ENCODE measurements around the gene MTFR1L.
A peak's percentile ranks its signal among the peaks of the same experiment; 100 is the strongest.
"Not testable (repeated sequence)": the region's sequence is repeated elsewhere in the genome, so short reads cannot be mapped to it uniquely, and the experiment has no call there.

The MTFR1L gene

GRCh38 chr1:25829046-25829445 lies 9.3 kb downstream of the MTFR1L start:
- ATAC-seq = no peak

- no peak for ATAC-seq
Measured at GRCh38 chr1:25831569-25832196, 11.9 kb downstream of the MTFR1L start.

- ATAC-seq = no peak
Measured at GRCh38 chr1:25832336-25833037, 12.7 kb downstream of the MTFR1L start.

GRCh38 chr1:25833158-25833557 lies 13.4 kb downstream of the MTFR1L start:
- no peak for ATAC-seq

GRCh38 chr1:25834894-25835293 lies 15.1 kb downstream of the MTFR1L start:
- ATAC-seq = no peak

- no peak for ATAC-seq
Measured at GRCh38 chr1:25836695-25837094, 16.9 kb downstream of the MTFR1L start.

- ATAC-seq = no peak
Measured at GRCh38 chr1:25837262-25837875, 17.6 kb downstream of the MTFR1L start.

- not testable (repeated sequence) for ATAC-seq
Measured at GRCh38 chr1:25839808-25840207, 20.1 kb downstream of the MTFR1L start.

- no peak for ATAC-seq
Measured at GRCh38 chr1:25843483-25843882, 23.7 kb downstream of the MTFR1L start.

GRCh38 chr1:25844536-25845337 lies 25.0 kb downstream of the MTFR1L start:
- ATAC-seq = no peak

GRCh38 chr1:25845664-25846063 lies 25.9 kb downstream of the MTFR1L start:
- ATAC-seq = no peak

GRCh38 chr1:25847929-25848328 lies 28.2 kb downstream of the MTFR1L start:
- no peak for ATAC-seq

- ATAC-seq = no peak
Measured at GRCh38 chr1:25848531-25848930, 28.8 kb downstream of the MTFR1L start.

- no peak for ATAC-seq
Measured at GRCh38 chr1:25854554-25854953, 34.8 kb downstream of the MTFR1L start.

GRCh38 chr1:25856856-25857255 lies 37.1 kb downstream of the MTFR1L start:
- ATAC-seq = no peak

- no peak for ATAC-seq
Measured at GRCh38 chr1:25858494-25858893, 38.7 kb downstream of the MTFR1L start.

- ATAC-seq = peak; percentile 96 to 97
Measured at GRCh38 chr1:25858906-25859789, 39.4 kb downstream of the MTFR1L start, which contains the start of gene AUNIP. AUNIP (minus strand) TSS chr1:25859457; CDS start chr1:25859357, 100 bp downstream.

- ATAC-seq = no peak
Measured at GRCh38 chr1:25861316-25862286, 41.8 kb downstream of the MTFR1L start.

GRCh38 chr1:25862785-25863485 lies 43.2 kb downstream of the MTFR1L start:
- no peak for ATAC-seq
